Endothelial cell (in vitro differentiated cells): ENCODE results near the gene SLC29A3. TPM values are rescaled to one million over a fixed set of nuclear protein-coding genes. Genes with fewer than 3 reads are reported as not detected.

Experiments used
- DNase-seq: peaks from one replicate; pipeline ENCODE4 v3.0.0; 2021; ENCODE audit warnings: low spot score
- H3K27ac Mint-ChIP-seq: one replicate; pipeline ENCODE4 v1.8.0; 2021; ENCODE audit warnings: mixed read lengths, inconsistent platforms; ENCODE audit not compliant: unreplicated experiment
- H3K27me3 Mint-ChIP-seq: one replicate; pipeline ENCODE4 v1.8.0; 2021; ENCODE audit warnings: mild to moderate bottlenecking, moderate library complexity, mixed read lengths, inconsistent platforms; ENCODE audit not compliant: unreplicated experiment
- H3K36me3 Mint-ChIP-seq: one replicate; pipeline ENCODE4 v1.8.0; 2021; ENCODE audit warnings: mild to moderate bottlenecking, low read depth, mixed read lengths, inconsistent platforms; ENCODE audit not compliant: unreplicated experiment
- H3K4me1 Mint-ChIP-seq: one replicate; pipeline ENCODE4 v1.8.0; 2021; ENCODE audit warnings: mild to moderate bottlenecking, mixed read lengths, inconsistent platforms; ENCODE audit not compliant: unreplicated experiment
- H3K4me3 Mint-ChIP-seq: one replicate; pipeline ENCODE4 v1.8.0; 2021; ENCODE audit warnings: mild to moderate bottlenecking, mixed read lengths, inconsistent platforms; ENCODE audit not compliant: unreplicated experiment
- H3K9me3 Mint-ChIP-seq: one replicate; pipeline ENCODE4 v1.8.0; 2021; ENCODE audit warnings: mixed read lengths, inconsistent platforms; ENCODE audit not compliant: unreplicated experiment
- CTCF ChIP-seq: fragments of 200-600 bp; sonication (generic); IDR thresholded peaks from one replicate; pipeline ENCODE4 v1.5.0; 2021; ENCODE audit warnings: antibody characterized with exemption; ENCODE audit not compliant: unreplicated experiment
- total RNA-seq: library from RNA; stranded (reverse); fragmentation: NEBNext Ultra II Directional; extraction: Animal tissue kit (Norgen Biotek cat#: 25700); gene quantifications from one replicate; pipeline ENCODE4 v1.2.1, GENCODE V29; 2021; ENCODE audit not compliant: unreplicated experiment

Gene SLC29A3
- total RNA-seq, 1 donor from 2014 or later = 11.7 TPM

- Mint-ChIP-seq H3K27me3 (peaks cover 45% of the 10 kb centered on the region), H3K36me3 (peaks cover 44% of the 10 kb centered on the region), H3K9me3 (no peaks in the 10 kb centered on the region), H3K4me3 (peak overlapping the region; percentile 65), H3K4me1 (peaks cover 2% of the 10 kb centered on the region), H3K27ac (no peak overlapping the region)
- no peak for TF ChIP-seq CTCF
- no peak for DNase-seq
Observed at GRCh38 chr10:71300555-71301370, 18.3 kb upstream of the SLC29A3 start.

GRCh38 chr10:71301371-71301916, 17.6 kb upstream of the SLC29A3 start:
- peaks cover 41% of the 10 kb centered on the region for H3K36me3 Mint-ChIP-seq
- H3K4me1 Mint-ChIP-seq = peaks cover 2% of the 10 kb centered on the region
- H3K4me3 Mint-ChIP-seq = no peak overlapping the region
- no peak for DNase-seq
- peaks cover 42% of the 10 kb centered on the region for H3K27me3 Mint-ChIP-seq
- H3K9me3 Mint-ChIP-seq = no peaks in the 10 kb centered on the region
- no peak overlapping the region for H3K27ac Mint-ChIP-seq
- no peak for TF ChIP-seq CTCF

- DNase-seq = no peak
- no peaks in the 10 kb centered on the region for H3K9me3 Mint-ChIP-seq
- H3K27me3 Mint-ChIP-seq = peaks cover 44% of the 10 kb centered on the region
- peak overlapping the region; percentile 48 for H3K27ac Mint-ChIP-seq
- H3K4me1 Mint-ChIP-seq = peaks cover 2% of the 10 kb centered on the region
- no peak for TF ChIP-seq CTCF
- peaks cover 41% of the 10 kb centered on the region for H3K36me3 Mint-ChIP-seq
- peak overlapping the region; percentile 58 for H3K4me3 Mint-ChIP-seq
Observed at GRCh38 chr10:71302451-71302850, 16.6 kb upstream of the SLC29A3 start.

- peaks cover 2% of the 10 kb centered on the region for H3K4me1 Mint-ChIP-seq
- peak; percentile 50 for TF ChIP-seq CTCF
- peak overlapping the region; percentile 42 for H3K4me3 Mint-ChIP-seq
Observed at GRCh38 chr10:71302874-71303568, 16.0 kb upstream of the SLC29A3 start.

More at GRCh38 chr10:71302874-71303568, 16.0 kb upstream of the SLC29A3 start:
- Mint-ChIP-seq H3K27me3 (peaks cover 48% of the 10 kb centered on the region), H3K9me3 (no peaks in the 10 kb centered on the region), H3K27ac (peak overlapping the region; percentile 64), H3K36me3 (peaks cover 39% of the 10 kb centered on the region)
- no peak for DNase-seq
